Neural cell (in vitro differentiated cells): Measurements from ENCODE around the gene CGNL1. TPM values are rescaled to one million over a fixed set of nuclear protein-coding genes. Genes with fewer than 3 reads are reported as not detected.
A peak's percentile ranks its signal among the peaks of the same experiment; 100 is the strongest.

Experiments used
- H2AFZ ChIP-seq: fragments of 200-600, 300-800 bp; sonication (generic), shearing (Covaris generic); 2 replicates; pipeline ENCODE4 v1.6.0; 2014; ENCODE audit warnings: low read depth, mild to moderate bottlenecking, antibody characterized with exemption, low read length, moderate library complexity
- H3F3A ChIP-seq: fragments of 200-600 bp; shearing (Covaris generic); 2 replicates; pipeline ENCODE4 v1.6.1; 2016; ENCODE audit warnings: mild to moderate bottlenecking, moderate library complexity, mixed read lengths, antibody characterized with exemption, low read length; ENCODE audit not compliant: insufficient read depth, poor library complexity, severe bottlenecking
- H3K27ac ChIP-seq: fragments of 200-600, 300-800 bp; sonication (generic), shearing (Covaris generic); 2 replicates; pipeline ENCODE4 v1.5.1; 2014; ENCODE audit warnings: mild to moderate bottlenecking, low read length, moderate library complexity
- H3K27me3 ChIP-seq: fragments of 300-800, 200-600 bp; sonication (generic), shearing (Covaris generic); 2 replicates; pipeline ENCODE4 v1.6.0; 2014; ENCODE audit warnings: mild to moderate bottlenecking, low read depth, low read length, moderate library complexity; ENCODE audit not compliant: insufficient read depth
- H3K36me3 ChIP-seq: fragments of 300-800, 200-600 bp; sonication (generic), shearing (Covaris generic); 2 replicates; pipeline ENCODE4 v1.5.1; 2014; ENCODE audit warnings: mild to moderate bottlenecking, antibody characterized with exemption, low read length, moderate library complexity; ENCODE audit not compliant: insufficient read depth
- H3K4me2 ChIP-seq: fragments of 300-800, 200-600 bp; sonication (generic), shearing (Covaris generic); 2 replicates; pipeline ENCODE4 v1.6.0; 2014; ENCODE audit warnings: mild to moderate bottlenecking, low read length
- H3K4me3 ChIP-seq: fragments of 300-800, 200-600 bp; sonication (generic), shearing (Covaris generic); 2 replicates; pipeline ENCODE4 v1.5.1; 2014; ENCODE audit warnings: mild to moderate bottlenecking, low read length, moderate library complexity
- H3K79me2 ChIP-seq: fragments of 200-600 bp; shearing (Covaris generic); replicated peaks from 2 replicates; pipeline ENCODE4 v1.6.0; 2014; ENCODE audit warnings: mild to moderate bottlenecking, low read length, moderate library complexity; ENCODE audit not compliant: insufficient read depth
- H3K9ac ChIP-seq: fragments of 300-800, 200-600 bp; sonication (generic), shearing (Covaris generic); 2 replicates; pipeline ENCODE4 v1.6.1; 2016; ENCODE audit warnings: mild to moderate bottlenecking, low read length, mixed read lengths
- H3K9me2 ChIP-seq: fragments of 200-600 bp; shearing (Covaris generic); 2 replicates; pipeline ENCODE4 v1.6.1; 2016; ENCODE audit warnings: mild to moderate bottlenecking, low read length, mixed read lengths; ENCODE audit not compliant: insufficient read depth
- H3K9me3 ChIP-seq: fragments of 200-600, 300-800 bp; sonication (generic), shearing (Covaris generic); 2 replicates; pipeline ENCODE4 v1.6.1; 2016; ENCODE audit warnings: mild to moderate bottlenecking, mixed run types, low read length, moderate library complexity, mixed read lengths
- H4K20me1 ChIP-seq: fragments of 200-600 bp; shearing (Covaris generic); 2 replicates; pipeline ENCODE4 v1.6.1; 2016; ENCODE audit warnings: mild to moderate bottlenecking, mixed run types; ENCODE audit not compliant: insufficient read depth
- CTCF ChIP-seq: fragments of 450-650 bp; IDR thresholded peaks from 2 replicates; pipeline ENCODE4 v1.5.1; 2014; ENCODE audit warnings: antibody characterized with exemption, mild to moderate bottlenecking, moderate library complexity; ENCODE audit not compliant: poor library complexity, severe bottlenecking
- EP300 ChIP-seq: fragments of 450-650 bp; conservative IDR thresholded peaks from 2 replicates; pipeline ENCODE4 v1.6.1; 2014; ENCODE audit warnings: antibody characterized with exemption, mild to moderate bottlenecking, moderate library complexity; ENCODE audit not compliant: poor library complexity, severe bottlenecking
- EZH2 ChIP-seq: fragments of 200-600, 300-800 bp; shearing (Covaris generic), sonication (generic); IDR thresholded peaks from 2 replicates; pipeline ENCODE4 v1.6.1; 2014; ENCODE audit warnings: antibody characterized with exemption, low read length, borderline replicate concordance, mild to moderate bottlenecking; ENCODE audit not compliant: insufficient read depth, poor library complexity, severe bottlenecking
- MXI1 ChIP-seq: fragments of 450-650 bp; conservative IDR thresholded peaks from 2 replicates; pipeline ENCODE4 v1.6.1; 2014; ENCODE audit warnings: antibody characterized with exemption, mild to moderate bottlenecking; ENCODE audit not compliant: poor library complexity, severe bottlenecking
- POLR2AphosphoS5 ChIP-seq: IDR thresholded peaks from 2 replicates; pipeline ENCODE4 v1.6.1; 2012
- RAD21 ChIP-seq: fragments of 450-650 bp; conservative IDR thresholded peaks from 2 replicates; pipeline ENCODE4 v1.6.1; 2014; ENCODE audit warnings: antibody characterized with exemption, mild to moderate bottlenecking, moderate library complexity
- REST ChIP-seq: IDR thresholded peaks from 2 replicates; pipeline ENCODE4 v1.6.1; 2012; ENCODE audit warnings: borderline replicate concordance
- SMC3 ChIP-seq: fragments of 450-650 bp; conservative IDR thresholded peaks from 2 replicates; pipeline ENCODE4 v1.6.1; 2014; ENCODE audit warnings: antibody characterized with exemption, mild to moderate bottlenecking, moderate library complexity; ENCODE audit not compliant: poor library complexity
- TAF1 ChIP-seq: IDR thresholded peaks from 2 replicates; pipeline ENCODE4 v1.6.1; 2012; ENCODE audit warnings: low read depth
- polyA plus RNA-seq: library from polyadenylated mRNA; depleted of rRNA; stranded (reverse); fragments of >200 nt; gene quantifications from 2 replicates; pipeline ENCODE4 v1.2.3, GENCODE V29; 2014

CGNL1 gene
- polyA plus RNA-seq, 1 donor from 2014 or later, result 0.26 TPM

GRCh38 chr15:57457726-57458125, 81.4 kb downstream of the CGNL1 start:
- Histone ChIP-seq H3K9ac (no peak overlapping the region), H3K4me2 (no peak overlapping the region), H3F3A (peaks cover 7% of the 10 kb centered on the region), H2AFZ (no peak overlapping the region), H3K79me2 (no peaks in the 10 kb centered on the region), H3K27me3 (no peaks in the 10 kb centered on the region), H3K4me3 (no peak overlapping the region), H3K9me2 (no peaks in the 10 kb centered on the region), H4K20me1 (no peaks in the 10 kb centered on the region), H3K27ac (peak overlapping the region; percentile 68), H3K36me3 (no peaks in the 10 kb centered on the region), H3K9me3 (no peaks in the 10 kb centered on the region)
- TF ChIP-seq SMC3 (no peak), CTCF (no peak), MXI1 (no peak), REST (no peak), EZH2 (no peak), POLR2AphosphoS5 (no peak)

GRCh38 chr15:57458356-57458781, 82.1 kb downstream of the CGNL1 start:
- Histone ChIP-seq H3F3A (peaks cover 7% of the 10 kb centered on the region), H3K9me2 (no peaks in the 10 kb centered on the region), H4K20me1 (no peaks in the 10 kb centered on the region), H3K27me3 (no peaks in the 10 kb centered on the region), H3K27ac (peak overlapping the region; percentile 32), H3K4me3 (no peak overlapping the region), H3K36me3 (no peaks in the 10 kb centered on the region), H3K9me3 (no peaks in the 10 kb centered on the region), H3K4me2 (no peak overlapping the region), H3K9ac (no peak overlapping the region), H2AFZ (no peak overlapping the region), H3K79me2 (no peaks in the 10 kb centered on the region)
- TF ChIP-seq RAD21 (no peak), POLR2AphosphoS5 (peak; percentile 49), SMC3 (no peak)

- no peak overlapping the region for H2AFZ ChIP-seq
- no peak overlapping the region for H3K4me2 ChIP-seq
- no peak overlapping the region for H3K4me3 ChIP-seq
- no peaks in the 10 kb centered on the region for H3K9me2 ChIP-seq
- no peaks in the 10 kb centered on the region for H4K20me1 ChIP-seq
- H3F3A ChIP-seq, result peaks cover 7% of the 10 kb centered on the region
- no peak for TF ChIP-seq MXI1
- no peak for TF ChIP-seq TAF1
- TF ChIP-seq CTCF, result no peak
- no peak for TF ChIP-seq EP300
- TF ChIP-seq RAD21, result no peak
- TF ChIP-seq REST, result no peak
- TF ChIP-seq POLR2AphosphoS5, result no peak
- no peak for TF ChIP-seq SMC3
- TF ChIP-seq EZH2, result no peak
- H3K36me3 ChIP-seq, result no peaks in the 10 kb centered on the region
- H3K27ac ChIP-seq, result no peak overlapping the region
- no peaks in the 10 kb centered on the region for H3K27me3 ChIP-seq
- no peak overlapping the region for H3K9ac ChIP-seq
- H3K9me3 ChIP-seq, result no peaks in the 10 kb centered on the region
- H3K79me2 ChIP-seq, result no peaks in the 10 kb centered on the region
Measured at GRCh38 chr15:57460208-57460816, 84.0 kb downstream of the CGNL1 start.
